Mesodermal cell (in vitro differentiated cells): ENCODE results near the gene RASSF5.

Experiments used
- H3K27ac ChIP-seq: 2 replicates; pipeline ENCODE4 v1.7.0; 2013; ENCODE audit warnings: mild to moderate bottlenecking, low read depth, low read length, moderate library complexity; ENCODE audit not compliant: severe bottlenecking
- H3K36me3 ChIP-seq: 2 replicates; pipeline ENCODE4 v1.7.1; 2013; ENCODE audit warnings: mild to moderate bottlenecking, low read length, moderate library complexity; ENCODE audit not compliant: control insufficient read depth, insufficient read depth
- H3K4me1 ChIP-seq: one replicate; pipeline ENCODE4 v1.7.1; 2013; ENCODE audit warnings: mild to moderate bottlenecking, low read length; ENCODE audit not compliant: insufficient read depth, control insufficient read depth, poor library complexity, severe bottlenecking
- H3K4me3 ChIP-seq: 2 replicates; pipeline ENCODE4 v1.7.0; 2013; ENCODE audit warnings: low read length, control low read depth, mild to moderate bottlenecking; ENCODE audit not compliant: insufficient read depth, poor library complexity, severe bottlenecking; ENCODE audit errors: extremely low read depth
- H3K9me3 ChIP-seq: 2 replicates; pipeline ENCODE4 v1.7.1; 2013; ENCODE audit warnings: mild to moderate bottlenecking, low read length, moderate library complexity; ENCODE audit not compliant: control insufficient read depth
- WGBS, 2 experiments: methylation state at CpG; one replicate each; pipeline ENCODE4 v1.1.5; 2013; ENCODE audit warnings: missing lambda C conversion rate in 2 of 2; ENCODE audit not compliant: insufficient coverage in 2 of 2; 5-methylcytosine and 5-hydroxymethylcytosine counted together

RASSF5 gene

GRCh38 chr1:206587904-206588303 is 80.6 kb downstream of the RASSF5 start:
- Histone ChIP-seq H3K36me3 (peaks cover 30% of the 10 kb centered on the region), H3K4me1 (peaks cover 5% of the 10 kb centered on the region), H3K9me3 (no peaks in the 10 kb centered on the region), H3K27ac (no peak overlapping the region), H3K4me3 (no peak overlapping the region)
- WGBS, 2 experiments = 90 to 91% methylated on average over 9 to 12 of the region's 14 CpGs

GRCh38 chr1:206588492-206588891 is 81.2 kb downstream of the RASSF5 start:
- Histone ChIP-seq H3K4me1 (peaks cover 5% of the 10 kb centered on the region), H3K9me3 (no peaks in the 10 kb centered on the region), H3K36me3 (peaks cover 35% of the 10 kb centered on the region), H3K27ac (no peak overlapping the region), H3K4me3 (no peak overlapping the region)
- 81 to 97% methylated on average over 2 to 6 of the region's 6 CpGs for WGBS, 2 experiments

GRCh38 chr1:206589206-206589605 is 81.9 kb downstream of the RASSF5 start:
- no peak overlapping the region for H3K27ac ChIP-seq
- H3K4me1 ChIP-seq = peaks cover 5% of the 10 kb centered on the region
- WGBS, 2 experiments = 94 to 98% methylated on average over 7 of the region's 7 CpGs
- no peaks in the 10 kb centered on the region for H3K9me3 ChIP-seq
- H3K4me3 ChIP-seq = no peak overlapping the region
- H3K36me3 ChIP-seq = peaks cover 41% of the 10 kb centered on the region

- H3K4me1 ChIP-seq = peaks cover 5% of the 10 kb centered on the region
- H3K36me3 ChIP-seq = peaks cover 50% of the 10 kb centered on the region
- H3K4me3 ChIP-seq = no peak overlapping the region
- 87 to 88% methylated on average over 3 to 4 of the region's 8 CpGs for WGBS, 2 experiments
- no peak overlapping the region for H3K27ac ChIP-seq
- H3K9me3 ChIP-seq = no peaks in the 10 kb centered on the region
These were observed 82.9 kb downstream of the RASSF5 start for GRCh38 chr1:206590025-206590758.

GRCh38 chr1:206591226-206591625 is 83.9 kb downstream of the RASSF5 start:
- H3K4me1 ChIP-seq = peaks cover 5% of the 10 kb centered on the region
- no peak overlapping the region for H3K4me3 ChIP-seq
- no peak overlapping the region for H3K27ac ChIP-seq
- peaks cover 60% of the 10 kb centered on the region for H3K36me3 ChIP-seq
- no peaks in the 10 kb centered on the region for H3K9me3 ChIP-seq
- 95 to 100% methylated on average over 2 to 3 of the region's 5 CpGs for whole genome bisulfite sequencing, 2 experiments

- 89 to 90% methylated on average over 5 to 8 of the region's 9 CpGs for WGBS, 2 experiments
- Histone ChIP-seq H3K27ac (no peak overlapping the region), H3K4me1 (peaks cover 5% of the 10 kb centered on the region), H3K9me3 (no peaks in the 10 kb centered on the region), H3K36me3 (peaks cover 65% of the 10 kb centered on the region), H3K4me3 (no peak overlapping the region)
These were observed 84.4 kb downstream of the RASSF5 start for GRCh38 chr1:206591696-206592095.

- peaks cover 66% of the 10 kb centered on the region for H3K36me3 ChIP-seq
- WGBS, 2 experiments = 90 to 94% methylated on average over 5 to 7 of the region's 7 CpGs
These were observed 86.1 kb downstream of the RASSF5 start for GRCh38 chr1:206593351-206593925.

GRCh38 chr1:206595581-206596318 is 88.4 kb downstream of the RASSF5 start:
- H3K4me3 ChIP-seq = no peak overlapping the region
- H3K4me1 ChIP-seq = no peaks in the 10 kb centered on the region
- no peak overlapping the region for H3K27ac ChIP-seq
- no peaks in the 10 kb centered on the region for H3K9me3 ChIP-seq
- 94 to 95% methylated on average over 4 to 5 of the region's 7 CpGs for WGBS, 2 experiments
- peaks cover 82% of the 10 kb centered on the region for H3K36me3 ChIP-seq

More at GRCh38 chr1:206593351-206593925, 86.1 kb downstream of the RASSF5 start:
- no peak overlapping the region for H3K4me3 ChIP-seq
- no peaks in the 10 kb centered on the region for H3K9me3 ChIP-seq
- H3K27ac ChIP-seq = no peak overlapping the region
- H3K4me1 ChIP-seq = peaks cover 5% of the 10 kb centered on the region

GRCh38 chr1:206596319-206596666 is 89.0 kb downstream of the RASSF5 start:
- Histone ChIP-seq H3K36me3 (peaks cover 84% of the 10 kb centered on the region), H3K4me1 (no peaks in the 10 kb centered on the region), H3K27ac (no peak overlapping the region), H3K4me3 (no peak overlapping the region), H3K9me3 (no peaks in the 10 kb centered on the region)
- WGBS, 2 experiments = no CpG with 5 or more reads among the region's 1 CpG

- peaks cover 84% of the 10 kb centered on the region for H3K36me3 ChIP-seq
- no peak overlapping the region for H3K27ac ChIP-seq
- H3K9me3 ChIP-seq = no peaks in the 10 kb centered on the region
- H3K4me3 ChIP-seq = no peak overlapping the region
- 96 to 100% methylated on average over 2 to 3 of the region's 3 CpGs for WGBS, 2 experiments
- H3K4me1 ChIP-seq = no peaks in the 10 kb centered on the region
These were observed 93.2 kb downstream of the RASSF5 start for GRCh38 chr1:206600527-206600926.
